ENCODE data around the gene HOXD8. TPM values are rescaled to one million over a fixed set of nuclear protein-coding genes. Genes with fewer than 3 reads are reported as not detected.

The HOXD8 gene
- total RNA-seq, 1 experiment from 2014 or later: not detected

DNA sequence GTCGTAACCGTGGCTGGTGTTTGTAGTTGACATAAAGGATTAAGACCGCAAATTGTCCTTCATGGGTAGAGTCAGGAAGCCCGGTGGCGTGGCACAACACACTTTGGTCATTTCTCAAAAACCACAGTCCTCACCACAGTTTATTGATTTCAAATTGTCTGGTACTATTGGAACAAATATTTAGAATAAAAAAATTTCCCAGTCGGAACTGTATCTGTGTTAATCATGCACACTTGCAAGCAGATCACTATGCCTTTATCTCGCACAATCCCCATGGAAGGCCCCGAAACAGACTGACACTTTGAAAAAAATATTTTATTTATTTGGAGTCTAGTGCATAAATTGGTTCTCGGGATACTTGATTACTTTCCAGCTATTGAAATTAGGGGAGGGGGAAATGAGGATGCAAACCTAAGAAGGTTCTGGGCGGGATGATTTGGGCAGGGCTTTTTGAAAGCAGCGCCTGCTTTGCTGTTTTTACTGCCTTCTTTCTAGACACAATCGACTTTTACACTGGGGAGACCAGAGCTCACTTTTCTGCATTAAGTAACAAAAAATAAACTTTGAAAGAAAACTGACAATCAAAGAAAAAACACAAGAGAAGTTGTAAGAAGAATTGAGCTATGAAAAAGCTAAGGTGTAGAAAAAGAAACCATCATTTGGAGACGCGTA is 43.5 kb downstream of the HOXD8 start:
- CTCF ChIA-PET: interaction anchor here (0.7 kb wide), 1 partner anchor 14 kb away, joined by 3 read pairs; no protein-coding TSS in a partner anchor
- no peaks in the 10 kb centered on the region for H3K9me3 Mint-ChIP-seq (ENCODE audit: unreplicated experiment)
- intact Hi-C loops (cut with micrococcal nuclease): no loop called here
- POLR2A ChIA-PET: interaction anchor here (0.7 kb wide), 1 partner anchor 464 kb away, joined by 3 read pairs; no protein-coding TSS in a partner anchor
- TF ChIP-seq, protein P1, sequence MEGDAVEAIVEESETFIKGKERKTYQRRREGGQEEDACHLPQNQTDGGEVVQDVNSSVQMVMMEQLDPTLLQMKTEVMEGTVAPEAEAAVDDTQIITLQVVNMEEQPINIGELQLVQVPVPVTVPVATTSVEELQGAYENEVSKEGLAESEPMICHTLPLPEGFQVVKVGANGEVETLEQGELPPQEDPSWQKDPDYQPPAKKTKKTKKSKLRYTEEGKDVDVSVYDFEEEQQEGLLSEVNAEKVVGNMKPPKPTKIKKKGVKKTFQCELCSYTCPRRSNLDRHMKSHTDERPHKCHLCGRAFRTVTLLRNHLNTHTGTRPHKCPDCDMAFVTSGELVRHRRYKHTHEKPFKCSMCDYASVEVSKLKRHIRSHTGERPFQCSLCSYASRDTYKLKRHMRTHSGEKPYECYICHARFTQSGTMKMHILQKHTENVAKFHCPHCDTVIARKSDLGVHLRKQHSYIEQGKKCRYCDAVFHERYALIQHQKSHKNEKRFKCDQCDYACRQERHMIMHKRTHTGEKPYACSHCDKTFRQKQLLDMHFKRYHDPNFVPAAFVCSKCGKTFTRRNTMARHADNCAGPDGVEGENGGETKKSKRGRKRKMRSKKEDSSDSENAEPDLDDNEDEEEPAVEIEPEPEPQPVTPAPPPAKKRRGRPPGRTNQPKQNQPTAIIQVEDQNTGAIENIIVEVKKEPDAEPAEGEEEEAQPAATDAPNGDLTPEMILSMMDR (IDR thresholded peaks at IDR 0.05; ENCODE audit: unreplicated experiment): no peak
- H3K36me3 Mint-ChIP-seq (ENCODE audit: insufficient read depth, unreplicated experiment): no peaks in the 10 kb centered on the region
- no peak for DNase-seq (ENCODE audit: unreplicated experiment)
- no peak overlapping the region for H3K4me3 Mint-ChIP-seq (ENCODE audit: unreplicated experiment)
- H3K27me3 Mint-ChIP-seq (ENCODE audit: insufficient read depth, unreplicated experiment): no peaks in the 10 kb centered on the region
- no peak overlapping the region for H3K27ac Mint-ChIP-seq (ENCODE audit: low read depth, unreplicated experiment)
- no peaks in the 10 kb centered on the region for H3K4me1 Mint-ChIP-seq (ENCODE audit: insufficient read depth, unreplicated experiment)
- no TSS peak for BruUV-seq (replicated peaks)

- H3K4me1 Mint-ChIP-seq (ENCODE audit: insufficient read depth, unreplicated experiment): no peaks in the 10 kb centered on the region
- no peak overlapping the region for H3K4me3 Mint-ChIP-seq (ENCODE audit: unreplicated experiment)
- POLR2A ChIA-PET: interaction anchor here (0.7 kb wide), 1 partner anchor 463 kb away, joined by 3 read pairs; no protein-coding TSS in a partner anchor
- no peaks in the 10 kb centered on the region for H3K36me3 Mint-ChIP-seq (ENCODE audit: insufficient read depth, unreplicated experiment)
- no TSS peak for BruUV-seq (replicated peaks)
- intact Hi-C loops (cut with micrococcal nuclease): no loop called here
- TF ChIP-seq, protein P1 (IDR thresholded peaks at IDR 0.05; ENCODE audit: unreplicated experiment): no peak
- DNase-seq (ENCODE audit: unreplicated experiment): no peak
- CTCF ChIA-PET: interaction anchor here (1.0 kb wide), 1 partner anchor 975 kb away, joined by 7 read pairs; no protein-coding TSS in a partner anchor
- H3K9me3 Mint-ChIP-seq (ENCODE audit: unreplicated experiment): no peaks in the 10 kb centered on the region
- H3K27me3 Mint-ChIP-seq (ENCODE audit: insufficient read depth, unreplicated experiment): no peaks in the 10 kb centered on the region
- H3K27ac Mint-ChIP-seq (ENCODE audit: low read depth, unreplicated experiment): no peak overlapping the region
Measured at GRCh38 chr2:176173567-176174381, 44.3 kb downstream of the HOXD8 start.

DNA sequence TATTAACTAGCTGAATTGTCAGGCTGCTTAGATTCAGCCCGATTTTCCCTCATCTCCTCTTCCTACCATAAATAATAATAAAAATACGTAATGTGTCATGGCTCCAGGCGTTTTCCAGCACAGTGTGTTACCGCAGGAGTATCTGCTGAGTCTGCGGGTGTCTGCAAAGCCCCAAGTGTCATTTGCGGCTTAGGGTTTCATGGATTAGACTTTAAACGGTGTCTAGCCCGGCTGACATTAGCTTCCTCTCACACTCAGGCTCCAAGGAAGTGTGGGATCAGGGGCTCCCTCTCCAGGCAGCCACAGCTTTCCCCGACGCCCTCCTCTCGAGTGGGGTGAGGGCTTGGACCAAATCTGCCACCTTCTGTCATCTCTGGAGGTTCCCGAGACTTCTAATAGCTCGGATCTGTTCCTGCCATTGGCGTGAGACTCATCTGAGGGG is 44.9 kb downstream of the HOXD8 start:
- Mint-ChIP-seq H3K4me1 (ENCODE audit: insufficient read depth, unreplicated experiment) (no peaks in the 10 kb centered on the region), H3K9me3 (ENCODE audit: unreplicated experiment) (no peaks in the 10 kb centered on the region), H3K4me3 (ENCODE audit: unreplicated experiment) (no peak overlapping the region), H3K27ac (ENCODE audit: low read depth, unreplicated experiment) (no peak overlapping the region), H3K36me3 (ENCODE audit: insufficient read depth, unreplicated experiment) (no peaks in the 10 kb centered on the region), H3K27me3 (ENCODE audit: insufficient read depth, unreplicated experiment) (peaks cover 3% of the 10 kb centered on the region)
- DNase-seq (ENCODE audit: unreplicated experiment): no peak
- ChIA-PET POLR2A (no interaction called here), CTCF (interaction anchor here (1.0 kb wide), 1 partner anchor 975 kb away, joined by 7 read pairs; no protein-coding TSS in a partner anchor)
- TF ChIP-seq, protein P1 (IDR thresholded peaks at IDR 0.05; ENCODE audit: unreplicated experiment): no peak
- intact Hi-C loops (cut with micrococcal nuclease): no loop called here
- no TSS peak for BruUV-seq (replicated peaks)

All from MCF 10A (cell line).